ENCODE measurements around the gene TFPI.

DNA sequence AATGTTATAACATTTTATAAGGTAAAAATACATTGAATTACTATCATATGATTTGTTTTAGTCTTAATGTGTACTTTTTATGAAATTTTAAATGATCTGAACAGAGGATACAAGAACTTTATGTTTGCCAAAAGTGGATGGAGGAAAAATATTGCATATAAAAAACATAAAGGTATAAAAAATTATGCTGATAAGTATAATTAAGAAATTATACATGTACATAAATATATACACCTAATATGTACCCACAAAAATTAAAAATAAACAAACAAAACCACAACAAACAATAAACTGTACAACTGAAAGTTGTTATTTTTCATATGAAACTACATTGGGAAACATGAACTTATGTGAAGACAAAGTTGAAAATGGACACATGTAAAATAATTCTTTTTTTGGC is 68.0 kb downstream of the TFPI start:
- TF ChIP-seq, protein P1, sequence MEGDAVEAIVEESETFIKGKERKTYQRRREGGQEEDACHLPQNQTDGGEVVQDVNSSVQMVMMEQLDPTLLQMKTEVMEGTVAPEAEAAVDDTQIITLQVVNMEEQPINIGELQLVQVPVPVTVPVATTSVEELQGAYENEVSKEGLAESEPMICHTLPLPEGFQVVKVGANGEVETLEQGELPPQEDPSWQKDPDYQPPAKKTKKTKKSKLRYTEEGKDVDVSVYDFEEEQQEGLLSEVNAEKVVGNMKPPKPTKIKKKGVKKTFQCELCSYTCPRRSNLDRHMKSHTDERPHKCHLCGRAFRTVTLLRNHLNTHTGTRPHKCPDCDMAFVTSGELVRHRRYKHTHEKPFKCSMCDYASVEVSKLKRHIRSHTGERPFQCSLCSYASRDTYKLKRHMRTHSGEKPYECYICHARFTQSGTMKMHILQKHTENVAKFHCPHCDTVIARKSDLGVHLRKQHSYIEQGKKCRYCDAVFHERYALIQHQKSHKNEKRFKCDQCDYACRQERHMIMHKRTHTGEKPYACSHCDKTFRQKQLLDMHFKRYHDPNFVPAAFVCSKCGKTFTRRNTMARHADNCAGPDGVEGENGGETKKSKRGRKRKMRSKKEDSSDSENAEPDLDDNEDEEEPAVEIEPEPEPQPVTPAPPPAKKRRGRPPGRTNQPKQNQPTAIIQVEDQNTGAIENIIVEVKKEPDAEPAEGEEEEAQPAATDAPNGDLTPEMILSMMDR (IDR thresholded peaks at IDR 0.05): no peak
- no peak for TF ChIP-seq POLR2A (IDR thresholded peaks at IDR 0.05)
- TF ChIP-seq EP300 (IDR thresholded peaks at IDR 0.05): no peak
